ENCODE results near the gene MGAM2. TPM values are rescaled to one million over a fixed set of nuclear protein-coding genes. Genes with fewer than 3 reads are reported as not detected.

Gene MGAM2
- total and polyA plus RNA-seq, 10 of the 15 experiments (the other 5 are each of a cell fraction or from before 2014, with no cell fraction given), result 0.01 to 0.16 (median 0.03) TPM; not detected in 6

GRCh38 chr7:142085428-142085827, 26.1 kb upstream of the MGAM2 start:
- Histone ChIP-seq H4K20me1 (ENCODE audit: control insufficient read depth, insufficient read depth) (no peaks in the 10 kb centered on the region), H3K4me3 (no peak overlapping the region), H3K36me3 (ENCODE audit: control insufficient read depth in 2 of 2, insufficient read depth in 2 of 2, low read length in 1 of 2) (no peaks in the 10 kb centered on the region), H3K79me2 (ENCODE audit: control insufficient read depth, insufficient read depth, low read length) (no peaks in the 10 kb centered on the region), H3K9me3 (replicated peaks; ENCODE audit: control insufficient read depth, insufficient read depth, low read length) (no peaks in the 10 kb centered on the region), H3K27me3 (replicated peaks in 1 of 2; ENCODE audit: control insufficient read depth in 2 of 2, insufficient read depth in 2 of 2, low read length in 1 of 2) (no peaks in the 10 kb centered on the region), H3K27ac (ENCODE audit: control insufficient read depth, insufficient read depth) (no peak overlapping the region), H3K9ac (ENCODE audit: control insufficient read depth, insufficient read depth, low read length) (no peak overlapping the region), H2AFZ (ENCODE audit: control insufficient read depth, low read depth, low read length) (no peak overlapping the region), H3K4me2 (ENCODE audit: control insufficient read depth, insufficient read depth) (no peak overlapping the region), H3K4me1 (ENCODE audit: control insufficient read depth, insufficient read depth, low read length) (no peaks in the 10 kb centered on the region)
- ATAC-seq (no peak), FAIRE-seq (no peak), DNase-seq (ENCODE audit: low read depth, low spot score) (no peak)
- SMC1A ChIA-PET (ENCODE audit: uncharacterized antibody, unreplicated experiment), result no interaction called here
- POLR2A ChIA-PET, result no interaction called here
- intact Hi-C loops (cut with micrococcal nuclease; ENCODE audit: unreplicated experiment), result no loop called here
- no TSS peak for BruUV-seq (replicated peaks)
- no peak for TF ChIP-seq KAT2A (conservative IDR thresholded peaks at IDR 0.05; ENCODE audit: control insufficient read depth, low read depth, low read length)
- TF ChIP-seq POLR2AphosphoS5 (IDR thresholded peaks at IDR 0.05; ENCODE audit: low read length), result no peak
- no peak for TF ChIP-seq RBBP5 (conservative IDR thresholded peaks at IDR 0.05)
- no peak for TF ChIP-seq TCF12 (IDR thresholded peaks at IDR 0.05; ENCODE audit: low read depth, low read length)
- no peak for TF ChIP-seq MYC (IDR thresholded peaks at IDR 0.05; ENCODE audit: insufficient read depth, insufficient read length, insufficient replicate concordance, low read length, severe bottlenecking)
- no peak for TF ChIP-seq CBX5 (IDR thresholded peaks at IDR 0.05; ENCODE audit: low read depth)
- no peak for TF ChIP-seq MTA2 (IDR thresholded peaks at IDR 0.05; ENCODE audit: low read depth)
- no peak for TF ChIP-seq RB1 (IDR thresholded peaks at IDR 0.05; ENCODE audit: borderline replicate concordance)
- no peak for TF ChIP-seq BHLHE40 (IDR thresholded peaks at IDR 0.05; ENCODE audit: borderline replicate concordance in 1 of 2, low read depth in 2 of 2, low read length in 1 of 2)
- no peak for TF ChIP-seq SPI1 (IDR thresholded peaks at IDR 0.05; ENCODE audit: borderline replicate concordance, insufficient read depth, low read depth, low read length)
- no peak for TF ChIP-seq SIX5 (IDR thresholded peaks at IDR 0.05; ENCODE audit: low read depth, low read length, severe bottlenecking)
- no peak for TF ChIP-seq POLR2AphosphoS2 (IDR thresholded peaks at IDR 0.05; ENCODE audit: low read depth, low read length)
- no peak for TF ChIP-seq NR2C1 (IDR thresholded peaks at IDR 0.05)
- no peak for TF ChIP-seq ZBTB40 (IDR thresholded peaks at IDR 0.05; ENCODE audit: borderline replicate concordance)
- TF ChIP-seq ATF3 (IDR thresholded peaks at IDR 0.05; ENCODE audit: borderline replicate concordance, extremely low read depth, low read depth, low read length), result no peak
- TF ChIP-seq SREBF1 (IDR thresholded peaks at IDR 0.05; ENCODE audit: low read length), result no peak
- CTCF ChIA-PET, result no interaction called here
- in situ Hi-C loops (cut with MboI), result no loop called here
- WGBS (ENCODE audit: insufficient coverage, insufficient replicate concordance, low lambda C conversion rate, missing lambda C conversion rate), result 15% methylated on average over 3 of the region's 4 CpGs
- RAD21 ChIA-PET (ENCODE audit: unreplicated experiment), result no interaction called here
